ENCODE measurements around the gene SLC10A4. TPM values are rescaled to one million over a fixed set of nuclear protein-coding genes. Genes with fewer than 3 reads are reported as not detected.
"Not testable (repeated sequence)": the region's sequence is repeated elsewhere in the genome, so short reads cannot be mapped to it uniquely, and the experiment has no call there.

SLC10A4 gene, protein sequence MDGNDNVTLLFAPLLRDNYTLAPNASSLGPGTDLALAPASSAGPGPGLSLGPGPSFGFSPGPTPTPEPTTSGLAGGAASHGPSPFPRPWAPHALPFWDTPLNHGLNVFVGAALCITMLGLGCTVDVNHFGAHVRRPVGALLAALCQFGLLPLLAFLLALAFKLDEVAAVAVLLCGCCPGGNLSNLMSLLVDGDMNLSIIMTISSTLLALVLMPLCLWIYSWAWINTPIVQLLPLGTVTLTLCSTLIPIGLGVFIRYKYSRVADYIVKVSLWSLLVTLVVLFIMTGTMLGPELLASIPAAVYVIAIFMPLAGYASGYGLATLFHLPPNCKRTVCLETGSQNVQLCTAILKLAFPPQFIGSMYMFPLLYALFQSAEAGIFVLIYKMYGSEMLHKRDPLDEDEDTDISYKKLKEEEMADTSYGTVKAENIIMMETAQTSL
- not detected for total RNA-seq

DNA sequence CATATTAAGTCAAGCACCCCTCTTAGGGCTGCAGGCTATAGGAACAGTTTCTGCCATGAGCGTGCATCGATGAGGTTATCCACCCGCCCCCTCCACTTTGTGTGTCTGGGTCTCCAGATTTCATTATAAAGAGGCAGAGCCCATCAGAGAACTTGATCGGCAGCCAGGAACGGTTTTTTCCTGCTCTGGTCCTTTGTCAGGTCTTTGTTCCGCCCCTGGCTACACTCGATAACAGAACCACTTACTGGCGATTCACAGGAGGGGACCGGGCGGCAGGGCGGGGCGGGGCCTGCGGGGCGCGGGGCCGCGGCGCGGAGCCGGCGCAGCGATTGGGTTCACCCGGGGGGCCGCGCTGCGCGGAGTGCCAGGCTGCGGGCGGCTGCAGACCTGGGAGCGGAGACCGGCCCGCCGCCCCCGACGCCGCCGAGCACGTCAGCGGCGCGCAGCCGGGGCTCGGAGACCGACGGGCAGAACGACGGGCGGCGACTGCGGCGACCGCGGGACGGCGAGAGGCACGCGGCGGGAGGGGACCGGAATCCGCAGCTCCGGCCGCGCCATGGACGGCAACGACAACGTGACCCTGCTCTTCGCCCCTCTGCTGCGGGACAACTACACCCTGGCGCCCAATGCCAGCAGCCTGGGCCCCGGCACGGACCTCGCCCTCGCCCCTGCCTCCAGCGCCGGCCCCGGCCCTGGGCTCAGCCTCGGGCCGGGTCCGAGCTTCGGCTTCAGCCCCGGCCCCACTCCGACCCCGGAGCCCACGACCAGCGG, at the start of gene SLC10A4:
SLC10A4 (plus strand) TSS at position 338 of the 771 bp plus-strand sequence; CDS start at position 557, 219 bp downstream.
- ChIA-PET POLR2A (no interaction called here), CTCF (no interaction called here)
- DNase-seq (no peak), ATAC-seq (peak; percentile 58)
- Mint-ChIP-seq H3K36me3 (ENCODE audit: low read depth) (peaks cover 4% of the 10 kb centered on the region), H3K27ac (no peak within 1 kb of the TSS), H3K9me3 (ENCODE audit: insufficient read depth) (no peaks in the 10 kb centered on the region), H3K4me1 (ENCODE audit: low read depth) (peaks cover 18% of the 10 kb centered on the region), H3K4me3 (peak within 1 kb of the TSS; percentile 49), H3K27me3 (ENCODE audit: low read depth) (peaks cover 66% of the 10 kb centered on the region)

DNA sequence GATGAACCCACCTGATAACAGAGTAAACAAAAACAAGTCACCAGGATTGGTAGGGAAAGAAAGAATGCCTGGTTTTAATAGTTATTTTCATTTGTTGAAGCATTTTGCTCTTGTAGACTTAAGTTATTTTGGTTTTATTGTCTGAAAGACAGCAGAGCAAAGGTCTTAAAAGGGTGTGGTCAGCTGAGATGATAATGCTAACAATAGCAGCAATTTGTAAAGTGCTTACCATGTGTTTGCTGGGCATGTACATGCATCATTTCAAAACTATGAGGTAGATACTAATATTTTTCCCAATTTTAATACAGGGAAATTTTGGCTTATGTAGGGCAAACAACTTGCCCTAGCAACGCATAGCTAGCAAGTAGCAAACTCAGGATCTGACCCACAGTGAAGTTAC, 46.8 kb upstream of the SLC10A4 start:
- no peak for ATAC-seq
- H3K27ac Mint-ChIP-seq, result no peak overlapping the region
- POLR2A ChIA-PET, result no interaction called here
- no peak overlapping the region for H3K4me3 Mint-ChIP-seq
- peaks cover 12% of the 10 kb centered on the region for H3K27me3 Mint-ChIP-seq (ENCODE audit: low read depth)
- peaks cover 8% of the 10 kb centered on the region for H3K4me1 Mint-ChIP-seq (ENCODE audit: low read depth)
- CTCF ChIA-PET, result interaction anchor here (0.7 kb wide), 1 partner anchor 10 kb away, joined by 3 read pairs; no protein-coding TSS in a partner anchor
- no peak for DNase-seq
- H3K9me3 Mint-ChIP-seq (ENCODE audit: insufficient read depth), result no peaks in the 10 kb centered on the region
- no peaks in the 10 kb centered on the region for H3K36me3 Mint-ChIP-seq (ENCODE audit: low read depth)

DNA sequence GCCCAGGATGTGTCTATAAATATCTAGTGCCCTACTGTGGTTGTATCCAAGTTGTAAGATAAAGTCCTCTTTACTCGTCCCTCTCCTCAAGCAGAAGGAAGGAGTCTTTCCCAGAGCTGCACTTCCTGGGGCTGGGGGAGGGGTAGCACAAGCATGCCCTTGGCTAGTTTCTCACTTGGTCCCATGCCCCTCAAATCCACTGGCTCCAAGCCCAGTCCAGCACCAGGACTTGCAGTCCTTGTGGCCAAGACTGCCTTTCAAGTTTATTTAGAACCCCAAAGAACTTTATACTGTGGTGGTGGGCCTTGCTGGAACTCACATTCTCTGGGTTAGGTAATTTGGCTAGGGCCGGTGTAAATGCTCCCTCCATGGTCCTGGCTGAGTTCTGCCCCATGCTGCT, 43.2 kb upstream of the SLC10A4 start:
- ATAC-seq, result no peak
- ChIA-PET POLR2A (no interaction called here), CTCF (no interaction called here)
- Mint-ChIP-seq H3K4me1 (ENCODE audit: low read depth) (no peaks in the 10 kb centered on the region), H3K4me3 (no peak overlapping the region), H3K27me3 (ENCODE audit: low read depth) (peaks cover 15% of the 10 kb centered on the region), H3K36me3 (ENCODE audit: low read depth) (no peaks in the 10 kb centered on the region), H3K9me3 (ENCODE audit: insufficient read depth) (no peaks in the 10 kb centered on the region), H3K27ac (no peak overlapping the region)
- no peak for DNase-seq

DNA sequence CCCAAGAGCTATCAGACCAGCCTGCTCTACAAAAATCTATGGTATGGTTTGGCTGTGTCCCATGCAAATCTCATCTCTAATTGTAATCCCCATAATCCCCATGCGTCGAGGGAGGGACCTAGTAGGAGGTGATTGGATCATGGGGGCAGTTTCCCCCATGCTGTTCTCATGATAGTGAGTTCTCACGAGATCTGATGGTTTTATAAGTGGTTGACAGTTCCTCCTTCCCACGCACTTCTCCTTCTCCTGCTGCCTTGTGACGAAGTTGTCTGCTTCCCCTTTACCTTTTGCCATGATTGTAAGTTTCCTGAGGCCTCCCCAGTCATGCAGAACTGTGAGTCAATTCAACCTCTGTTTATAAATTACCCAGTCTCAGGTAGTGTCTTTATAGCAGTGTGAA, 42.2 kb upstream of the SLC10A4 start:
- H3K4me1 Mint-ChIP-seq (ENCODE audit: low read depth); H3K4me3 Mint-ChIP-seq; H3K9me3 Mint-ChIP-seq (ENCODE audit: insufficient read depth); H3K27ac Mint-ChIP-seq; H3K36me3 Mint-ChIP-seq (ENCODE audit: low read depth); ATAC-seq; CTCF ChIA-PET; DNase-seq; POLR2A ChIA-PET: not testable (repeated sequence)
- H3K27me3 Mint-ChIP-seq (ENCODE audit: low read depth), result peaks cover 15% of the 10 kb centered on the region

DNA sequence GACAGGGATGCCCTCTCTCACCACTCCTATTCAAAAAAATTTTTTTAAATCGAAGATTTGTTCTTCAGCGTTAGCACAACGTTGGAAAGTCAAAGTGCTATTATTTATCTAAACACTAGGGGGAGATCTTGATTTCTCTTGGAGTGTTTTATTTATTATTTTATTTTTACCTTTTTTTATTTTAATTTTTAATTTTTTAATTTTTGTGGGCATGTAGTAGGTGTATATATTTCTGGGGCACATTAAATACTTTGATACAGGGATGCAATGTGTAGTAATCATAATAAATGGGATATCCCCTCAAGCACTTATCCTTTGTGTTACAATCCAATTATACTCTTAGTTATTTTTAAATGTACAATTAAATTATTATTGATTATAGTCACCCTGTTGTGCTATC, 37.4 kb upstream of the SLC10A4 start:
- no peak for DNase-seq
- no peak overlapping the region for H3K27ac Mint-ChIP-seq
- CTCF ChIA-PET, result interaction anchor here (0.9 to 1.3 kb wide), 3 partner anchors 8 to 24 kb away, joined by 3 to 6 read pairs (median 4); no protein-coding TSS in a partner anchor

DNA sequence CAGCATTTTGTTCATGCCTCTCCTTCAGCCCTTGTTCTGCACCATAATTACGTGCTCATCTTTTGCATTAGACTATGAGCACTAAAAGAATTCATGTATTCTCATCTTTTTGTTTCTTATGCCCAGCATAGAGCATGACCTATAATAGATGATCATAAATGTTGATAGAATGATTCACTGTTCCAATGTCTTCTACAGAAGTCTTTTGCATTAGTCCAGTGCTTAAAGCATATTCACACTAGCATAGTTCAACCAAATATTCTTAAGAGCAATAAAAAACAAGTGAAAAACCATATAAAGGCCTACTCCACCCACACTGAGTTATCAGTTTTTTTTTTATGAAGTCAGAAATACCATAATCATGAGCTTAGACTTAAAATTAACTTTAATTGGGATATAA, 36.5 kb upstream of the SLC10A4 start:
- no peaks in the 10 kb centered on the region for H3K9me3 Mint-ChIP-seq (ENCODE audit: insufficient read depth)
- H3K27ac Mint-ChIP-seq, result no peak overlapping the region
- peaks cover 8% of the 10 kb centered on the region for H3K27me3 Mint-ChIP-seq (ENCODE audit: low read depth)
- DNase-seq (no peak), ATAC-seq (no peak)
- H3K4me3 Mint-ChIP-seq, result no peak overlapping the region
- no peaks in the 10 kb centered on the region for H3K36me3 Mint-ChIP-seq (ENCODE audit: low read depth)
- POLR2A ChIA-PET, result no interaction called here
- CTCF ChIA-PET, result interaction anchor here (1.2 kb wide), 1 partner anchor 11 kb away, joined by 3 read pairs; no protein-coding TSS in a partner anchor
- H3K4me1 Mint-ChIP-seq (ENCODE audit: low read depth), result no peaks in the 10 kb centered on the region

More for the DNA sequence above, 37.4 kb upstream of the SLC10A4 start:
- no peak for ATAC-seq
- H3K36me3 Mint-ChIP-seq (ENCODE audit: low read depth), result no peaks in the 10 kb centered on the region
- no peak overlapping the region for H3K4me3 Mint-ChIP-seq
- peaks cover 11% of the 10 kb centered on the region for H3K27me3 Mint-ChIP-seq (ENCODE audit: low read depth)
- H3K9me3 Mint-ChIP-seq (ENCODE audit: insufficient read depth), result no peaks in the 10 kb centered on the region
- POLR2A ChIA-PET, result no interaction called here
- no peaks in the 10 kb centered on the region for H3K4me1 Mint-ChIP-seq (ENCODE audit: low read depth)

DNA sequence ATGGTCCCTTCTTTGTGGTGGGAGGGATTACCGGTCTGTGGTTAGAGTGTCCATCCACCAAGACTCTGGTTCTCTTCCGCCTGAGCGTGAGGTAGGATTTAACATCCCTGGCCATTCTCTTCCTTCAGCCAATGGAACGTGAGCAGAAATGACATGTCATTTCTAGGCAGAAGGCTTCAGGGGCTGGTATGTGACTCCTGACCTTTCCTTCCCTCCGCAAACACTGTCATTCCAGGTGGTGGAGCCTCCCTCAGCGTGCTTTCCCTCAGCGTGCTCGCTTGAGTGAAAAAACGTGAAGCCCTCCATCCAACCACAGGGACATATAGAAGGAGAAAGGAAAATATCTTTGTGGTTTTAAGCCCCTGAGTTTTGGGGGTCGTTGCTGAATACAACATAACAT, 34.0 kb upstream of the SLC10A4 start:
- ChIA-PET POLR2A (no interaction called here), CTCF (no interaction called here)
- Mint-ChIP-seq H3K36me3 (ENCODE audit: low read depth) (no peaks in the 10 kb centered on the region), H3K27me3 (ENCODE audit: low read depth) (peaks cover 11% of the 10 kb centered on the region), H3K4me1 (ENCODE audit: low read depth) (no peaks in the 10 kb centered on the region), H3K9me3 (ENCODE audit: insufficient read depth) (no peaks in the 10 kb centered on the region), H3K27ac (no peak overlapping the region), H3K4me3 (no peak overlapping the region)
- DNase-seq (no peak), ATAC-seq (no peak)

DNA sequence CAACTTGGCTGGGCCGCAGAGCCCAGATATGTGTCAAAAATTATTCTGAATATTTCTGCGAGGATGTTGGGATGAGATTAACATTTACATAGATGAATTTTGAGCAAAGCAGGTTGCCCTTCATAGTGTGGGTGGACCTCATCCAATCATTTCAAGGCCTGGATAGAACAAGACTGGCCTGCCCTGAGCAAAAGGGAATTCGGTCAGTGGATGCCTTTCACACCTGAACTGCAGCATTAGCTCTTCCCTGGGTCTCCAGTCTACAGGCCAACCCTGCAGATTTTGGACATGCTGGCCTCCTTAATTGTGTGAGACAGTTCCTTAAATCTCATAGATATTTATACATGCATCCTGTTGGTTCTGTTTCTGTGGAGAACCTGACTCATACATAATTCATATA, 32.4 kb upstream of the SLC10A4 start:
- Mint-ChIP-seq H3K27me3 (ENCODE audit: low read depth) (peaks cover 11% of the 10 kb centered on the region), H3K4me1 (ENCODE audit: low read depth) (no peaks in the 10 kb centered on the region), H3K4me3 (no peak overlapping the region), H3K36me3 (ENCODE audit: low read depth) (no peaks in the 10 kb centered on the region), H3K27ac (no peak overlapping the region), H3K9me3 (ENCODE audit: insufficient read depth) (no peaks in the 10 kb centered on the region)
- DNase-seq, result no peak
- ChIA-PET POLR2A (no interaction called here), CTCF (no interaction called here)
- no peak for ATAC-seq

DNA sequence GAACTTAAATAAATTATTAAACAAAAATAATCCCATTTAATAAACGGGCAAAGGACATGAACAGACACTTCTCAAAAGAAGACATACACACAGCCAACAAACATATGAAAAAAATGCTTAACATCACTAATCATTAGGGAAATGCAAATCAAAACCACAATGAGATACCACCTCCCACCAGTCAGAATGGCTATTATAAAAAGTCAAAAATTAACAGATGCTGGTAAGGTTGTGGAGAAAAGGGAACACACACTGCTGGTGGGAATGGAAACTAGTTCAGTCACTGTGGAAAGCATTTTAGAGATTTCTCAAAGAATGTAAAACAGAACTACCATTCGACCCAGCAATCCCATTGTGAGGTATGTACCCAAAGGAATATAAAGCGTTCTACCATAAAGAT, 31.5 kb upstream of the SLC10A4 start:
- H3K27ac Mint-ChIP-seq; H3K4me3 Mint-ChIP-seq; DNase-seq; H3K36me3 Mint-ChIP-seq (ENCODE audit: low read depth); H3K4me1 Mint-ChIP-seq (ENCODE audit: low read depth); H3K9me3 Mint-ChIP-seq (ENCODE audit: insufficient read depth); POLR2A ChIA-PET; ATAC-seq; CTCF ChIA-PET: not testable (repeated sequence)
- H3K27me3 Mint-ChIP-seq (ENCODE audit: low read depth), result peaks cover 13% of the 10 kb centered on the region

DNA sequence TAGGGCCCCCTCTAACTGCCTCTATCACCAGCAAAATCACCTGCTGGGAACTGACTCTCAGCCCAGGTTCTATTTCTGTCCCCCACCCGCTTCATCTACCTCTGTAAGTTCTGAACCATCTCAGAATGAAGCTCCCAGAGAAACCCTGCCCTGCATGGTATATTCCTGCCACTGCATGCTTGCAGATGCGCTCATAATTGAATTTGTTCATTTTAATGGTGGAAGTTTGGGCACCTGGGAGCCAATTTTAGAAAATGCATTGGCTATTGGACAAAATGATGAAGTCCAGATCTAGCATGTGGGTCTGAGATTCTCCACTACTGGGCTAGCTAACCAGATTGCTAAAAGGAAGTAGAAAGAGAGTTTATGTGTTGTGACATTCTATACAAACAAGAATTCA, 28.6 kb upstream of the SLC10A4 start:
- no peak overlapping the region for H3K4me3 Mint-ChIP-seq
- ATAC-seq, result no peak
- H3K27me3 Mint-ChIP-seq (ENCODE audit: low read depth), result peaks cover 11% of the 10 kb centered on the region
- no peak overlapping the region for H3K27ac Mint-ChIP-seq
- CTCF ChIA-PET, result interaction anchor here (1.0 kb wide), 1 partner anchor 9 kb away, joined by 3 read pairs; no protein-coding TSS in a partner anchor
- no peaks in the 10 kb centered on the region for H3K36me3 Mint-ChIP-seq (ENCODE audit: low read depth)
- DNase-seq, result no peak
- POLR2A ChIA-PET, result no interaction called here
- no peaks in the 10 kb centered on the region for H3K9me3 Mint-ChIP-seq (ENCODE audit: insufficient read depth)
- no peaks in the 10 kb centered on the region for H3K4me1 Mint-ChIP-seq (ENCODE audit: low read depth)

DNA sequence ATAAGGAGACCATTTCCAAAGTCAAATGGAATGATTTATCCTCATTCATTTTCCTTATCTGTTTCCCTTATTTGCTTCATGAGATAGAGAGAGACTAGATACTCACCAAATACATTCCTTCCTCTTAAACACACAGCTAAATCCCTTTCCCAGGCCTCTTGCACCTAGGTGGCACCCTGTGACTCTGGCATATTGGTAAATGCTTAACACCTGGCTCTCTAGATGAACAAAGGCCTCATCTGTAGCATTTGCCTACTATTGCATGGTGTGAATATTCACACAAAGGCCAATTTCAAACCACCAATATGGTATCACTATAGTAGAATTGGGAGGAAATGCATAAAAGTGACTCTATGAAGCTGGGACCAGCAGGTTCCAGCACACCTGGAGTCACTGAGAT, 22.1 kb upstream of the SLC10A4 start:
- no peak for ATAC-seq
- DNase-seq, result no peak
- Mint-ChIP-seq H3K36me3 (ENCODE audit: low read depth) (no peaks in the 10 kb centered on the region), H3K9me3 (ENCODE audit: insufficient read depth) (no peaks in the 10 kb centered on the region), H3K27me3 (ENCODE audit: low read depth) (peaks cover 5% of the 10 kb centered on the region), H3K4me1 (ENCODE audit: low read depth) (no peaks in the 10 kb centered on the region), H3K4me3 (no peak overlapping the region), H3K27ac (no peak overlapping the region)
- ChIA-PET CTCF (no interaction called here), POLR2A (no interaction called here)

DNA sequence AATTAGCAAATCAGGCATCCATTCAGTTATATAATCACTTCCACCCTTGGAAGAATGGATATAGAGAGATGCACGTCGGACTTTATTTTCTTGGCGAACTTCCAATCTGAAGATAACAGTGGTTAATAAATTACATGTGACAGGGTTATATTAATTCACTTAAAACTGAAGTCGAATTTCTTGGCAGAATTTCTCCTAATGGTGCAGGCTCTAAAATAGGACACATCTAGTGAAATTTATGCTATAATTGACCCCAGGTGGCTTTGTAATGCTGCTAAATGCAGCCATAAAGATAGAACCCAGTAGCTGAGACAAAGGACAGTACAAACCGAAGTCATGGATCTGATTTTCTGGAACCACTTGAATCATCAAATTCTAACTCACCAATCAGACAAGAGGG, 20.8 kb upstream of the SLC10A4 start:
- peaks cover 3% of the 10 kb centered on the region for H3K27me3 Mint-ChIP-seq (ENCODE audit: low read depth)

More for the DNA sequence above, 20.8 kb upstream of the SLC10A4 start:
- H3K36me3 Mint-ChIP-seq (ENCODE audit: low read depth), result no peaks in the 10 kb centered on the region
- H3K9me3 Mint-ChIP-seq (ENCODE audit: insufficient read depth), result no peaks in the 10 kb centered on the region
- POLR2A ChIA-PET, result no interaction called here
- no peaks in the 10 kb centered on the region for H3K4me1 Mint-ChIP-seq (ENCODE audit: low read depth)
- CTCF ChIA-PET, result no interaction called here
- no peak for ATAC-seq
- DNase-seq, result no peak
- no peak overlapping the region for H3K27ac Mint-ChIP-seq
- H3K4me3 Mint-ChIP-seq, result no peak overlapping the region

All from activated CD8-positive, alpha-beta T cell treated with anti-CD3 and anti-CD28 coated beads, Interleukin-2, amount 10 ng/mL, durations not matched to agents 7 days and 5 days (primary cell).